WERI-Rb-1 (cell line): ENCODE results near the gene HRCT1.

Source experiments
- DNase-seq: peaks from one replicate; pipeline ENCODE4 v3.0.0-alpha.2; 2020
- H3K27ac ChIP-seq: fragments of 250-450 bp; sonication (Bioruptor Pico); 2 replicates; pipeline ENCODE4 v1.5.1; 2020; ENCODE audit warnings: mild to moderate bottlenecking, moderate library complexity
- H3K27me3 ChIP-seq: fragments of 250-450 bp; sonication (Bioruptor Pico); 2 replicates; pipeline ENCODE4 v1.5.1; 2021; ENCODE audit warnings: mild to moderate bottlenecking, low read depth, moderate library complexity; ENCODE audit not compliant: insufficient read depth, severe bottlenecking
- H3K36me3 ChIP-seq: fragments of 250-450 bp; sonication (Bioruptor Pico); 2 replicates; pipeline ENCODE4 v1.5.1; 2020; ENCODE audit warnings: mild to moderate bottlenecking, moderate library complexity
- H3K4me3 ChIP-seq: 2 replicates; pipeline ENCODE4 v1.5.1; 2011; ENCODE audit warnings: low read depth, mild to moderate bottlenecking, control low read depth, low read length
- H3K9me3 ChIP-seq: fragments of 250-450 bp; sonication (Bioruptor Pico); 2 replicates; pipeline ENCODE4 v1.5.1; 2021; ENCODE audit warnings: mild to moderate bottlenecking, moderate library complexity; ENCODE audit not compliant: severe bottlenecking
- CTCF ChIP-seq: IDR thresholded peaks from 2 replicates; pipeline ENCODE4 v1.5.1; 2011; ENCODE audit warnings: low read depth, mild to moderate bottlenecking, control low read depth, inconsistent platforms, low read length

Gene HRCT1

DNA sequence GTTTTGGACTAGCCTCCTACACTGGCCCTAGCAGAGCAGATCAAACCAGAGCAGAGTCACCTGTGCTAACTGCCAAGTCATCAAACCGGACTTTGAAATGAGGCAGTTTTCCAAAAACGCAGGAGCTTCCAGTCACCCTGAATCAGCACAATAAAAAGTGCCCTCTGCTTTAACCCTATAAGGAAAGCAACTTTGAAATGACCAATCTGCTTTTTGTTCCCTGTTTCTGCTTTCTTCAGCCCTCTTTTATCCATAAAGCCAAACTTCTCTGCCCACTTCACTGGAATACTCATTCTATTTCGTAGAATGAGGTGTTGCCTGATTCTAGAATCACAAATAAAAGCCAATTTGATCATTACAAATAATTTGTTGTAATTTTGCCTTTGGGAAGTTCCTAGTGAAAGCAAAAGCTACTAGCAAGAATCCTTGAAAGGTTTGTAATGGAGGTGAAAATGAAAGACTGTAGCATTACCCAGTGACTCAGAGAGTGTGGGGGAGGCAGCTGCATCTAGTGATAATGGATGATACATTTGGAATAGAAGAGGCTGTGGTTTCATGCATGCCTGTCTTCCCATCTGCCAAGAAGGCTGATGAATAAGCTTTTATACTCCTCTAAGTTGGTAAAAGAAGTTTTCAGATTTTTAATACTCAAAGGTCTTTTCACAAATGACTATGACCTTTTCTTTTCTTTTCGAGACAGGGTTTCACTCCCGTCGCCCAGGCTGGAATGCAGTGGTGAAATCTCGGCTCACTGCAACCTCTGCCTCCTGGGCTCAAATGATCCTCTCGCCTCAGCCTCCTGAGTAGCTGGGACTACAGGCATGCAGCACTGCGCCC, 18.1 kb downstream of the HRCT1 start:
- H3K36me3 ChIP-seq, result no peaks in the 10 kb centered on the region
- no peaks in the 10 kb centered on the region for H3K27me3 ChIP-seq
- H3K9me3 ChIP-seq, result no peaks in the 10 kb centered on the region
- no peak for TF ChIP-seq CTCF
- H3K27ac ChIP-seq, result no peak overlapping the region
- no peak overlapping the region for H3K4me3 ChIP-seq
- DNase-seq, result no peak

- no peak overlapping the region for H3K27ac ChIP-seq
- no peak overlapping the region for H3K4me3 ChIP-seq
- no peaks in the 10 kb centered on the region for H3K27me3 ChIP-seq
- no peaks in the 10 kb centered on the region for H3K9me3 ChIP-seq
- no peak for TF ChIP-seq CTCF
- DNase-seq, result no peak
- H3K36me3 ChIP-seq, result no peaks in the 10 kb centered on the region
Observed at GRCh38 chr9:35928591-35929452, 22.8 kb downstream of the HRCT1 start.

- Histone ChIP-seq H3K9me3 (no peaks in the 10 kb centered on the region), H3K36me3 (no peaks in the 10 kb centered on the region), H3K27me3 (no peaks in the 10 kb centered on the region), H3K27ac (no peak overlapping the region), H3K4me3 (no peak overlapping the region)
- DNase-seq, result no peak
- TF ChIP-seq CTCF, result no peak
Observed at GRCh38 chr9:35929453-35929718, 23.4 kb downstream of the HRCT1 start.

GRCh38 chr9:35930521-35930920, 24.5 kb downstream of the HRCT1 start:
- H3K4me3 ChIP-seq, result no peak overlapping the region
- no peaks in the 10 kb centered on the region for H3K27me3 ChIP-seq
- no peaks in the 10 kb centered on the region for H3K9me3 ChIP-seq
- no peak overlapping the region for H3K27ac ChIP-seq
- no peak for DNase-seq
- H3K36me3 ChIP-seq, result no peaks in the 10 kb centered on the region
- no peak for TF ChIP-seq CTCF

DNA sequence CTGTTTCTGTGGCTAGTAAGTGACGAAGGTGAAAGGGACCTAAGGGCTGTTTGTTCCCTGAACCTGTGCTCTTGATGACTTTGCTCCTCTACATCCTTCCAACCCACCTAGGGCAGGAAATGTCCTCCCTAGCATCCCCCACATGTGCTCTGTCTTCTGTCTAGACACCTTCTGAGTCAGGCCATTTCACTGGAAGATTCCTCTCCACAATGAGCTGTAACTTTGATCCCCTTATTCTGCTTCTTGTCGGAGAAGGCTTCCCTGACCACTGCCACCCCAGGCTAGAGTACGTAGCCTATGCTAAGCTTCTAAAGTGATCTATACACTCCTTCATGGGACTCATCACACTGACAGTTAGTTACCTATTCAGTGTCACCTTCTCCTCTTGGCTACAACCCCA, 25.0 kb downstream of the HRCT1 start:
- DNase-seq, result no peak
- no peak for TF ChIP-seq CTCF

More for the DNA sequence above, 25.0 kb downstream of the HRCT1 start:
- Histone ChIP-seq H3K36me3 (no peaks in the 10 kb centered on the region), H3K27ac (no peak overlapping the region), H3K9me3 (no peaks in the 10 kb centered on the region), H3K27me3 (no peaks in the 10 kb centered on the region), H3K4me3 (no peak overlapping the region)
